ENCODE measurements around the gene MRPL27. TPM values are rescaled to one million over a fixed set of nuclear protein-coding genes. Genes with fewer than 3 reads are reported as not detected.

The MRPL27 gene
- total RNA-seq, 4 donors from 2014 or later: 33.6 to 58.8 (median 48.1) TPM

DNA sequence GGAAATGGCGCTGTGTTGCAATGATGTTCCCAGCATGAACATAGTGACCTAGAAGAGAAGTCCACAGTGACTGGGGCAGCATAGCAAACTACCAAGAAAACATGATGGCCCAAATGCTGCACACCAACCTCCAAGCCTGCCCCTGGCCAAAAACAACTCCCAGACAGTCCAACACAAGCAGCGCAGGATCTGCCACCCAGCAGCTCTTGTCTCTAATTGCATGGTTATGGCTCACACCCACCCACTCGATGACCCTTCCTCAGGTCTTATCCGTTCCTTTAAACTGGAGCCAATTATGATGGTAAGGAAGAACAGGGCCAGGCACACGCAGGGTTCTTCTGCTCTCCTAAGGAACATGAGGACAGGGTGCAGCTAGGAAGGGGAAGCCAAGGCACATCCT lies 2.9 kb downstream of the MRPL27 start:
- Histone ChIP-seq H3K27me3 (no peaks in the 10 kb centered on the region), H3K36me3 (peaks cover 26 to 58% (median 55%) of the 10 kb centered on the region in 4 donors), H3K27ac (replicated peaks in 1 of 4) (no peak overlapping the region), H3K4me1 (peaks cover 22 to 31% (median 25%) of the 10 kb centered on the region in 4 donors), H3K4me3 (no peak overlapping the region), H3K9me3 (no peaks in the 10 kb centered on the region)
- DNase-seq (ENCODE audit: extremely low spot score): no peak
- 97% methylated on average over 5 of the region's 5 CpGs for WGBS
- no peak for TF ChIP-seq EP300 (IDR thresholded peaks at IDR 0.05)
- TF ChIP-seq POLR2A (IDR thresholded peaks at IDR 0.05; ENCODE audit: low read depth): no peak
- no peak for TF ChIP-seq CTCF (IDR thresholded peaks at IDR 0.05)
- no peak for TF ChIP-seq POLR2AphosphoS5 (IDR thresholded peaks at IDR 0.05)
- intact Hi-C loops (cut with DNase I): no loop called here

DNA sequence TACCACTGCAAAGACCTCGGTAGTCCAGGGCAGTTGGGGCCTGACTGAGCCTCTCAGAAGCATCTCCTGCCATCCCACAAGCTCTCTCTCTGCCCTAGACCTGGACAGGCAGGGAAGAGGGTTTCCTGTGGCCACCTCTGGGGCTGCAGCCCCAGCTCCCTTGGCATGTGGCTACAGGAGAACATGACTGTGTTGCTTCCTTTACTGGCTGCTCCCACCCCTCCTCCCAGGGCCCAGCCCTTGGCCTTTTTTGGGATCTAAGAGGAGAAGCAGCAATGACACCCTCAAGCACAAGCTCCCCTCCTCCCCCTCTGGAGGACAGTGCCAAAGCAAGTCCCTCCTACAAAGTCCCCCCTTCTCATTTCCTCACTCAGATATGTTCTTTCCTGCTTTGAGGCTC lies 5.6 kb downstream of the MRPL27 start:
- no peak overlapping the region for H3K27ac ChIP-seq (replicated peaks in 1 of 4)
- 100% methylated on average over 1 of the region's 1 CpG for WGBS
- intact Hi-C loops (cut with DNase I): no loop called here
- H3K4me3 ChIP-seq: no peak overlapping the region
- TF ChIP-seq POLR2A (IDR thresholded peaks at IDR 0.05; ENCODE audit: low read depth) (no peak), EP300 (IDR thresholded peaks at IDR 0.05) (no peak), POLR2AphosphoS5 (IDR thresholded peaks at IDR 0.05) (no peak), CTCF (IDR thresholded peaks at IDR 0.05) (no peak)
- no peaks in the 10 kb centered on the region for H3K9me3 ChIP-seq
- no peak for DNase-seq (ENCODE audit: extremely low spot score)
- no peaks in the 10 kb centered on the region for H3K27me3 ChIP-seq
- peaks cover 20 to 45% (median 34%) of the 10 kb centered on the region in 4 donors for H3K4me1 ChIP-seq
- H3K36me3 ChIP-seq: peaks cover 26 to 67% (median 59%) of the 10 kb centered on the region in 4 donors

GRCh38 chr17:50365649-50366393 lies 7.2 kb downstream of the MRPL27 start:
- Histone ChIP-seq H3K4me3 (no peak overlapping the region), H3K36me3 (peaks cover 26 to 73% (median 63%) of the 10 kb centered on the region in 4 donors), H3K4me1 (peaks cover 8 to 38% (median 23%) of the 10 kb centered on the region in 4 donors), H3K9me3 (no peaks in the 10 kb centered on the region), H3K27ac (replicated peaks in 1 of 4) (no peak overlapping the region), H3K27me3 (no peaks in the 10 kb centered on the region)
- TF ChIP-seq POLR2AphosphoS5 (IDR thresholded peaks at IDR 0.05) (no peak), CTCF (IDR thresholded peaks at IDR 0.05) (no peak), EP300 (IDR thresholded peaks at IDR 0.05) (no peak), POLR2A (IDR thresholded peaks at IDR 0.05; ENCODE audit: low read depth) (no peak)
- 89% methylated on average over 14 of the region's 14 CpGs for WGBS
- intact Hi-C loops (cut with DNase I): no loop called here
- DNase-seq (ENCODE audit: extremely low spot score): no peak

DNA sequence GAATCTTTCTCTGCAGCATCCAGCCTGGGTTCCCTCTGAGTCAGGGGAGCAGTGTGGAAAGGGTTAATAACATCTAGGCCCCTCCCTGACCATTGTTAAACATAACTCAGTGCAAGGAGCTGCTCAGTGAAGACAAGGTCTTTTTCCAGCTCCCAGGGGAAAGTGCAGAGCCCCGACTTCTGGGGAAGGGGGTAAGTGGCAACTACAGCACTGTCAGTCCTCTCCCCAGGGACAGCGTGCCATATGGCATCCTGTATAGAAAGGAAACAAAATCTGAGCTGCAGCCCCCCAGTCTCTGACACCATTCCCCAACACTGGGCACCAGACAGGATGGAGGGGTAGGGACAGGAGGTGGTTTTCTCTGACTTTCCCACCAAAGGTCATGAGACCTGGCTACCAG lies 7.8 kb downstream of the MRPL27 start:
- intact Hi-C loops (cut with DNase I): no loop called here
- H3K4me1 ChIP-seq: peaks cover 7 to 31% (median 21%) of the 10 kb centered on the region in 4 donors
- WGBS: 65% methylated on average over 2 of the region's 2 CpGs
- H3K4me3 ChIP-seq: no peak overlapping the region
- no peak for DNase-seq (ENCODE audit: extremely low spot score)
- H3K36me3 ChIP-seq: peaks cover 26 to 73% (median 64%) of the 10 kb centered on the region in 4 donors
- H3K27me3 ChIP-seq: no peaks in the 10 kb centered on the region
- H3K27ac ChIP-seq (replicated peaks in 1 of 4): no peak overlapping the region
- H3K9me3 ChIP-seq: no peaks in the 10 kb centered on the region
- TF ChIP-seq EP300 (IDR thresholded peaks at IDR 0.05) (no peak), POLR2A (IDR thresholded peaks at IDR 0.05; ENCODE audit: low read depth) (no peak), CTCF (IDR thresholded peaks at IDR 0.05) (no peak), POLR2AphosphoS5 (IDR thresholded peaks at IDR 0.05) (no peak)

Data from esophagus muscularis mucosa (tissue), 4 donors.